ENCODE data around the gene PIK3IP1.

GRCh38 chr22:31290494-31291471 lies 1.5 kb downstream of the PIK3IP1 start:
- peak in 1 of 3 experiments; percentile 17 for TF ChIP-seq CTCF (IDR thresholded peaks at IDR 0.05)
- TF ChIP-seq POLR2A (IDR thresholded peaks at IDR 0.05), result peak; percentile 90
